GM12875 (cell line): ENCODE measurements around the gene RERE.

Source experiments
- H3K4me3 ChIP-seq: one replicate; pipeline ENCODE4 v1.5.1; 2011; ENCODE audit warnings: low read depth, low read length, control low read depth
- CTCF ChIP-seq: IDR thresholded peaks from 2 replicates; pipeline ENCODE4 v1.5.1; 2011; ENCODE audit warnings: low read depth, mild to moderate bottlenecking, control low read depth, inconsistent platforms, low read length, moderate library complexity, borderline replicate concordance; ENCODE audit not compliant: insufficient read depth

Gene RERE

GRCh38 chr1:8691662-8692061, 125.8 kb downstream of the RERE start:
- H3K4me3 ChIP-seq: no peak overlapping the region
- no peak for TF ChIP-seq CTCF

- no peak overlapping the region for H3K4me3 ChIP-seq
- no peak for TF ChIP-seq CTCF
Observed at GRCh38 chr1:8690253-8690525, 127.3 kb downstream of the RERE start.

- no peak overlapping the region for H3K4me3 ChIP-seq
- no peak for TF ChIP-seq CTCF
Observed at GRCh38 chr1:8689431-8690252, 127.8 kb downstream of the RERE start.

GRCh38 chr1:8687538-8687937, 129.9 kb downstream of the RERE start:
- TF ChIP-seq CTCF: no peak
- H3K4me3 ChIP-seq: no peak overlapping the region

GRCh38 chr1:8687039-8687438, 130.4 kb downstream of the RERE start:
- no peak for TF ChIP-seq CTCF
- H3K4me3 ChIP-seq: no peak overlapping the region

- H3K4me3 ChIP-seq: no peak overlapping the region
- no peak for TF ChIP-seq CTCF
Observed at GRCh38 chr1:8685463-8685862, 132.0 kb downstream of the RERE start.

GRCh38 chr1:8684590-8684989, 132.8 kb downstream of the RERE start:
- TF ChIP-seq CTCF: no peak
- no peak overlapping the region for H3K4me3 ChIP-seq
